GM18951 (cell line): ENCODE measurements around the gene EHD4.

Experiments
- POLR2A ChIP-seq: IDR thresholded peaks from 4 replicates; pipeline ENCODE4 v1.6.1; 2011; ENCODE audit warnings: mild to moderate bottlenecking; ENCODE audit not compliant: insufficient read length, insufficient read depth; ENCODE audit errors: extremely low read depth
- in situ Hi-C: fragments of 300-500 bp; cut with MboI; formaldehyde crosslinking; loops from one replicate; pipeline ENCODE4 v1.12.0; 2022; ENCODE audit warnings: low sequenced_read_pairs, mixed read lengths, inconsistent platforms; ENCODE audit not compliant: unreplicated experiment

Gene EHD4

DNA sequence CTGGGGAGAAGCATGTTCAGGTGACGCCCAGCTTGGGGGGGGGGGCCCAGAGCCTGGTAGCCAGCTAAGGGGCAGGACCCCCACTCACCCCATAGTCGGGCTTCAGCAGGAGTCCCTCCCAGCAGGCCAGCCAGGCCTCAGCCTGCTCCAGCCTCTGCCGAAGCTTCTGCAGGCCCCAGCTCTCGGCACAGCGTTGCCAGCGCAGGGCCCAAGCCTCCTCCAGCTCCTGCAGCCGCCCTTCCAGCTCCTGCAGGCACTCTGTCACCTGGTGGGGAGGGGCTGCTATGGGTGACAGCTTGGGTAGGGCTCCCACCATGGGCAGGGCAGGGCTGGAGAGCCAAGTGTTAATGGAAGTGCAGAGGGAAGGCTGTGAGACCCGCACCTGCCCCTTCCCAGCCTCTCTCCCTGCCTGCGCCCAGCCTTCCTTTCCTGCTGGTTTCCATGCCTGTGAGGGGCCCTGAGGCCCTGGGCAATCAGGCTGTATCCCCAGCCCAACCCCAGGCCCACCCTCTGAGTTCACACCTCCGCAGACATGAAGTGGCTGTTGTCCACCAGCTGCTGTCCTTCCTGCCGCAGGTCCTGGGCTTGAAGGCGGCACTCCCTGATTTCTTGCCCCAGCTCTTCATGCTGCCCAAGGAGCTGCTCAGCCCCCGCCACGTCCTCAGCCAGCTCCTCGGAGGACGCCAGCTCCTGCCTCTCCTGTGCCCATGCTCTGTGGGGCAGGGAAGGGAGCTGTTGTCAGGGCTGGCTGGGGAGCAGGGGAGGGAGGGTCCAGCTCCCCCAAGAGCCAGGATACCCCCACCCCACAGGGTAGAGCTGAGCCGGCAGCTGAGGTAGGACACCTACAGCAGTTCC lies 119.4 kb downstream of the EHD4 start:
- in situ Hi-C loops = no loop called here
- no peak for TF ChIP-seq POLR2A

DNA sequence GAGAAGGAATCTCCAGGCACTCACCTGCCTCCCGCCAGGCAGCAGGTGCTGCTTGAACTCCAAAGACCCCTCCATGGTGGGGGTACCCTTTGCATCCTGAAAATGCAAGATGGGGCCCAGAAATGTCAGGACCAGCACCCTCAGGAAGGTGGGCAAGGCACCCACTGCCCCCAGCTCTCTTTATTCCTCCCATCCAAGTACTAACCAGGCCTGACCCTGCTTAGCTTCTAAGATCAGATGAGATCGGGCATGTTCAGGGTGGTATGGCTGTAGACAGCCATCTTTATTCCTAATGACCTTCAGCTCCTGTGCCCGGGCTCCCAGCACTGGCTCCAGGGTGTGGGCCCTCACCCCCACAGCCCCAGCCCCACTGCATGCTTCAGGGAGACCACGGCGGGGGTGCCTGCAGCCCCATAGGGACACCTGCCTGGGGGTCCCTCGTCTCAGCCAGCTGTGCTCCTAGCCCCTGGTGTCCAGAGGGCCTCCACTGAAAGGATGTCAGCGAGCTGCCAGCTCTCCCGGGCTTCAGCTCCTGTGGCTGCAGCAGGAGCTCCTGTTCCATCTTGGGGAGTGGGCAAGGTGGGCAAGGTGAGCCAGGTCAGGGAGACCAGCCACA lies 120.5 kb downstream of the EHD4 start:
- in situ Hi-C loops = no loop called here
- no peak for TF ChIP-seq POLR2A

DNA sequence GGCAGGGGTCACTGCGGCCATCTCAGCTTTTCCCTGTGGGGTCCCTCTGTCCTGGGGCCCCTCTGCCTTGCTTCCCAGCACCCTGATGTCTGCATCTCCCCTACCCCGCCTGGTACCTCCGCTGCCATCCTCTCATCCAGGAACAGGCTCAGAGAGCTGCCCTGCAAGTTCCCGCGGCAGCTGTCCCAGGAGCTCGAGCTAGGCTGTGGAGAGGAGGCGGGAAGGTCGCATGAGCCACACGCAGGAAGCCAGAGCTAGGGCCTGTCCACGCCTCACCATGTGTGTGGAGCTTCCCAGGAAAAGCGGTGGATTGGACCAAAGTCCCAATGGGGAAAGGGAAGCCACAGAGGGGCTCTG lies 121.2 kb downstream of the EHD4 start:
- no peak for TF ChIP-seq POLR2A
- in situ Hi-C loops = no loop called here

DNA sequence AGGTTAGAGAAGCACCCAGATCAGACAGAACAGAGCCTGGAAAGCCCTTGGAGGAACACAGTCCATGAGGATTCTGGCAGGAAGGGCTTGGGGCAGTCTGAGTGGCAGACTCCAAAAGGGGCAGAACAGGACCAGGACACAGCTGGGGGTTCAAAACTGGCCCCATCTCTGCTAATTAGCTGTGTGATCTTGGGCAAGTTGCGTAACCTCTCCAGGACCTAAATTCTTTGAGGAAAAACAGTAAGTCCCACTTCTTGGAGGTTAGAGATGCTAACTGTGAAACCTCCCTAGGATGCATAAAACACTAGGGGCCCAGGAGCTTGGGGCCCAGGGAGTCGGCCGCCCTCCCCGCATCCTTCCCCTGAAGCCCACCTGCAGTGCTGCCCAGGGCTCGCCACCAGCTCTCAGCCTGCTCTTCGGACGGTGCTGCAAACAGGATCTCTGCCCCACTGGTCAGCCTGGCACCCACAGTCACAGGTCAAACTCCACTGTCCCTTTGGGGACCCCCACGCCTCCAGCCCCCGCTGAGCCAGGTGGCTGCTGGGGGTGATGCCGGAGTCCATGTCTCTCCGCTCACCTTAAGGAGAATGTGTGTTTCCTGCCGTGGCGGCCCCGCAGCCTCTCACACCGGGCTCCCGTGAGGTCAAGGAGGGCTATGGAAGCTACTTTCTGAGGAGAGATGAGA lies 121.7 kb downstream of the EHD4 start:
- TF ChIP-seq POLR2A = no peak
- in situ Hi-C loops = no loop called here

DNA sequence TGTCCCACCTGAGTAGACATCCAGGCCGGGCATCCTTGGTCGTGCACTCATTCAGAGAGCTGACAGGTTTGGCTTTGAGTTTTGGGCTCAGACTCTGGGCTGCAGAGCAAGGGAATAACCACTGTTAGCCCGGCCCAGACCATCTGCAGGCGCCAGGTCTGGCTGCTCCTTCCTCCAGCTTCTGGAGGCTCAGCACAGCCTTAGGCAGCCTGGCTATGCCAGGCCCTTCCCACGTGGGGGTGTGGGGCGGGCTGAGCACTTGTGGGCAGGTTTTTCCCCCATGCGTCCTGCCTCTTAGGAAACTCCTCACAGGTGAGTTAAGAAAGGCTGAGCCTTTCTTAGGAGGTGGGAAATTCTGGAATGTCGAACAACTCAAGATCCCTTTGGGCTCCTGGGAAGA lies 122.5 kb downstream of the EHD4 start:
- in situ Hi-C loops = no loop called here
- TF ChIP-seq POLR2A = no peak

DNA sequence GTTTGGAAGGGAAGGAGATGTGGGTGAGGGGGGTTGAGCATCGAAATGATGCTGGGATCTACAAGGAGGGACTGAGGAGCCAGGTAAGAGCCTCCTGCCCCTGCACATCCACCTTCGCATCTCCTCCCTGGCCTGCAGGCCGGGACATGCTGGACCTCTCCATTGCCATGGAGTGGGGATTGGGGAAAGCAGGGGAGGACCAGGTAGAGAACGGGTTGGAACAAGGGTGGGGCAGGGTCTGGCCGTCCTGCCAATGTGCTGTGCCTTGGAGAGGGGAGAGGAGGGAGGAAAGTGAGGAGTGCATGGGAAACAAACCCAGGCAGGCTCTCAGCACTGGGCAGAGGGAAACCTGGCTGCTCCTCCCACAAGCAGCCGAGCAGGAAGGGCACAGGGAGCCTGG lies 123.2 kb downstream of the EHD4 start:
- TF ChIP-seq POLR2A = no peak
- in situ Hi-C loops = no loop called here

DNA sequence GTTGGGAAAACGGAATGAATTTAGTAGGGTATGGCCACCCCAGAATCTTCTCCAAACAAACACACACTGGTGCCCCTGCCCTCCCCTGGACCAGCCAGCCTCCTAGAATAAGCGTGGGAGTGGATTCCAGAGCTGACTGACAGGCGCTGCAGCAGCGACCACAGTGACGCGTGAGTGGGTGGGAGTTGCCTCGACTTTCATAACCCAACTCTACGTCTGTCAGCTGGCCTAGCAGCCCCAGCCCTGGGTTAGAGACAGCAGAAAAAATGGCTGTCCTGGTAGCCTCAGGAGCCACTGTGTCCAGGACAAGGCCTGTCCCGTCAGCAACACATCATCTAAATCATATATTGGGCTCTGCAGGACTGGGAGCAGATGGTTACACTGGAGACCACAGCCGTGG lies 123.7 kb downstream of the EHD4 start:
- TF ChIP-seq POLR2A = no peak
- in situ Hi-C loops = no loop called here

DNA sequence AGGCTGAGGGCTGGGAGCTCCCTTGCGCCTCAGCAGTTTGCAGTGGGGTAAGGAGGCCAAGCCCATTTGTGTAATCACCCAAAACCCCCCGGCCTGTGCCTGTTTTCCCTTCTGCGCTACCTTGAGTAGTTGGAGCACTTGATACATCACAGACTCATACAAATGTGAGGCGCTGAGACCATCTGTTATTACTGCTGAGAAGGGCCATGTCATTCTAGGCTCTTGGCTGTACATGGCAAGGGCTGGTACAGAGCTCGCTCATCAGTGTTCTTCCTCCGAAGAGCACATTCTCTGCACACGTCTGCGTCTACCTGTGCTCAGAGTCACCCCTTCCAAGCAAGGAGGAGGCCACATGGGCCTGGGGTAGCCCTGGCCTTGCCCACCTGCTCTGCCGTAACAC lies 124.4 kb downstream of the EHD4 start:
- in situ Hi-C loops = no loop called here
- no peak for TF ChIP-seq POLR2A

DNA sequence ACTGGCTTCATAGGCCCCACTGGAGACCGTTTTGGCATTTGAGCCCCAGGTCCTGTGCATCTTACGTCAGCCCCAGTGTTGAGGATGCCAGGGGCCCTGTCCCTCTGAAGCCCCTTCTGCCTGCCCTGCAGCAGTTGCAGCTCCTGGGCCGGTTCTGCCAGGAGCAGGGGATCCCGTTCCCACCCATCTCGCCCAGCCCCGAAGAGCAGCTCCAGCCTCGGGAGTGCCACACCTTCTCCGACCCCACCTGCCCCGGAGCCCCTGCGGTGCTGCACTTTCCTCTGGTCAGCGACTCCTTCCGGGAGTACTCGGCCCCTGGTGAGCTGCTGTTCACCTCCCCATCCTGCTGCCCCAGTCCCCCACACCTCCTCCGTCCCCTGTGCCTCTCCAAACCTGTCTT lies 125.2 kb downstream of the EHD4 start:
- in situ Hi-C loops = no loop called here
- no peak for TF ChIP-seq POLR2A
